Transverse colon (tissue), 4 donors: ENCODE measurements around the gene DYNLT5. TPM values are rescaled to one million over a fixed set of nuclear protein-coding genes. Genes with fewer than 3 reads are reported as not detected.

Source experiments
- DNase-seq: peaks from one replicate; pipeline ENCODE4 v3.0.0-alpha.2; 2019
- H3K27ac ChIP-seq, 4 donors: fragments of 200-600 bp; sonication (generic); 2 replicates each; pipeline ENCODE4 v1.5.1; 2016 to 2018; ENCODE audit warnings: inconsistent platforms in 4 of 4
- H3K27me3 ChIP-seq: fragments of 200-600 bp; sonication (generic); 2 replicates; pipeline ENCODE4 v1.5.1; 2017; ENCODE audit warnings: inconsistent platforms
- H3K36me3 ChIP-seq, 4 donors: fragments of 200-600 bp; sonication (generic); 2 replicates each; pipeline ENCODE4 v1.5.1; 2017 to 2019; ENCODE audit warnings: inconsistent platforms in 4 of 4
- H3K4me1 ChIP-seq, 4 donors: fragments of 200-600 bp; sonication (generic); 2 replicates each; pipeline ENCODE4 v1.5.1; 2017 to 2020; ENCODE audit warnings: inconsistent platforms in 4 of 4
- H3K4me3 ChIP-seq, 4 donors: fragments of 200-600 bp; sonication (generic); 1 replicate in 1 of 4; 2 replicates in 3 of 4; pipeline versions ENCODE4 v1.5.1 to v1.6.1; 2017 to 2019; ENCODE audit warnings: inconsistent platforms in 4 of 4
- H3K9me3 ChIP-seq, 2 donors: fragments of 200-600 bp; sonication (generic); 2 replicates each; pipeline ENCODE4 v1.5.1; 2017 to 2019; ENCODE audit warnings: inconsistent platforms in 2 of 2
- EP300 ChIP-seq: sonication (generic); formaldehyde crosslinking; IDR thresholded peaks from one replicate; pipeline ENCODE4 v1.6.1; 2017; ENCODE audit warnings: antibody characterized with exemption, low read depth
- POLR2A ChIP-seq: fragments of 450-650 bp; IDR thresholded peaks from one replicate; pipeline ENCODE4 v1.6.1; 2016; ENCODE audit warnings: antibody characterized with exemption, mild to moderate bottlenecking, moderate library complexity
- POLR2AphosphoS5 ChIP-seq, 3 donors: sonication (generic); formaldehyde crosslinking; IDR thresholded peaks; one replicate each; pipeline ENCODE4 v1.6.1; 2016; ENCODE audit warnings: antibody characterized with exemption in 3 of 3
- WGBS, 2 donors: methylation state at CpG; one replicate each; pipeline ENCODE4 v1.1.5; 2018; ENCODE audit warnings: low coverage in 1 of 2; 5-methylcytosine and 5-hydroxymethylcytosine counted together
- in situ Hi-C, 4 donors: fragments of 200-750 bp; cut with MboI; loops; one replicate each; pipeline versions ENCODE4 v1.15.0 to v1.15.1; 2017; ENCODE audit warnings: low sequenced_read_pairs in 3 of 4, low pct_ligation_motif_present in 1 of 4, low pct_unique_long_range_greater_than_20kb in 1 of 4
- intact Hi-C: fragments of 100-400 bp; cut with DNase I; formaldehyde crosslinking; loops from one replicate; pipeline ENCODE4 v1.15.1; 2023; ENCODE audit warnings: low total_unique reads
- total RNA-seq, 4 donors: library from RNA; depleted of rRNA; stranded (reverse); fragments of >200 nt; gene quantifications; one replicate each; pipeline ENCODE4 v1.1.0, GENCODE V29; 2016
- TF ChIP-seq, protein P1 (sequence below), 5 experiments: fragments of 200-600 bp in 3 of 5; fragments of 450-650 bp in 2 of 5; sonication (generic) in 3 of 5; IDR thresholded peaks; 1 replicate in 2 of 5; 2 replicates in 3 of 5; pipeline ENCODE4 v1.5.1; 2016 to 2017; ENCODE audit warnings: antibody characterized with exemption in 5 of 5, inconsistent platforms in 3 of 5, mild to moderate bottlenecking in 2 of 5, moderate library complexity in 1 of 5

The DYNLT5 gene, protein sequence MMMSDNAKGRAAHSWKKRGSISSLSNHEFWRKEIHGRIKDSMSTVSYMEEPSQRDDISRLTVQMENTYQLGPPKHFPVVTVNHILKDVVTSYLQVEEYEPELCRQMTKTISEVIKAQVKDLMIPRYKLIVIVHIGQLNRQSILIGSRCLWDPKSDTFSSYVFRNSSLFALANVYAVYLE
- total RNA-seq, result under 1 TPM in 2 of 4 donors, not detected in 2; 0.48 to 0.96 TPM

DNA sequence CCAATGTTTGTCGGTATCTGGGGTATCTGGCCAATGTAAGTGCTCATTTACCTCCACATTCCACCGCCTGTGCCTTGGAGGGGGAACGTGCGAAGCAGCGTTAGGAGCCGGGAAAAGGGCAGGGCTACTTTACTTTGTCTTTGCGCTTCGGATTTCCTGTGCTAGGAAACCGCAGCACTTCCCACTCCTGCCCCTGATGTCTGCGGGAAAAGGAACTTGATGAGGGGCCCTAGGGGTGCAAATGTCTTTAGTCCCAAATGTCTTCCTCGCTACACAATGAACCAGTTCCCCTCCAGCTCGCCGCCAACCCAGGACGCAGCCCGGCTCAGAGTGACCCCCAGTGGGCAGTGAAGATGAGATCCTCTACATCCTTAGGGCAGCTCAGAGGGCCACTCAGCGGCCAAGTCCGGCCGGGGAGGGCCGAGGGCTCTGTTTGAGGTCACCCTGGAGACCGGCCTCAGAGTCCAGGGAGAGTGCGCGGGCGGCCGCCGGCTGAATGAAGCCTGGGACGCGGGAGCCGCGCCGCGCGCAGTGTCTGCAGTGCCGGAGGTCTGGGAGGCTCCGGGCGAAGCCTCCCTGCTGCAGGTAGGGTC lies at the start of gene DYNLT5:
Gene DYNLT5 (plus strand): TSS at position 460 of the 593 bp plus-strand sequence. CDS start 2,200 bp downstream, outside the sequence.
- Histone ChIP-seq H3K9me3 (no peaks in the 10 kb centered on the region), H3K4me1 (peaks cover 0 to 7% (median 3%) of the 10 kb centered on the region in 4 donors), H3K27me3 (peaks cover 32% of the 10 kb centered on the region), H3K27ac (peak within 1 kb of the TSS in 1 of 4 donors; percentile 23), H3K36me3 (no peaks in the 10 kb centered on the region), H3K4me3 (peak within 1 kb of the TSS in 3 of 4 donors; percentile 16 to 46 (median 26))
- in situ Hi-C loops, result loop anchor here (25.0 kb wide), 3 partner anchors 235 to 735 kb away; partner anchors contain the start of gene C1orf141 (in 1 of the 4)
- TF ChIP-seq POLR2AphosphoS5 (IDR thresholded peaks at IDR 0.05), result no peak
- TF ChIP-seq, protein P1, sequence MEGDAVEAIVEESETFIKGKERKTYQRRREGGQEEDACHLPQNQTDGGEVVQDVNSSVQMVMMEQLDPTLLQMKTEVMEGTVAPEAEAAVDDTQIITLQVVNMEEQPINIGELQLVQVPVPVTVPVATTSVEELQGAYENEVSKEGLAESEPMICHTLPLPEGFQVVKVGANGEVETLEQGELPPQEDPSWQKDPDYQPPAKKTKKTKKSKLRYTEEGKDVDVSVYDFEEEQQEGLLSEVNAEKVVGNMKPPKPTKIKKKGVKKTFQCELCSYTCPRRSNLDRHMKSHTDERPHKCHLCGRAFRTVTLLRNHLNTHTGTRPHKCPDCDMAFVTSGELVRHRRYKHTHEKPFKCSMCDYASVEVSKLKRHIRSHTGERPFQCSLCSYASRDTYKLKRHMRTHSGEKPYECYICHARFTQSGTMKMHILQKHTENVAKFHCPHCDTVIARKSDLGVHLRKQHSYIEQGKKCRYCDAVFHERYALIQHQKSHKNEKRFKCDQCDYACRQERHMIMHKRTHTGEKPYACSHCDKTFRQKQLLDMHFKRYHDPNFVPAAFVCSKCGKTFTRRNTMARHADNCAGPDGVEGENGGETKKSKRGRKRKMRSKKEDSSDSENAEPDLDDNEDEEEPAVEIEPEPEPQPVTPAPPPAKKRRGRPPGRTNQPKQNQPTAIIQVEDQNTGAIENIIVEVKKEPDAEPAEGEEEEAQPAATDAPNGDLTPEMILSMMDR (IDR thresholded peaks at IDR 0.05), result no peak
- intact Hi-C loops, result no loop called here
- whole genome bisulfite sequencing, 2 donors, result 18 to 20% methylated on average over 3 to 35 of the region's 35 CpGs
- DNase-seq, result peak; percentile 22

DNA sequence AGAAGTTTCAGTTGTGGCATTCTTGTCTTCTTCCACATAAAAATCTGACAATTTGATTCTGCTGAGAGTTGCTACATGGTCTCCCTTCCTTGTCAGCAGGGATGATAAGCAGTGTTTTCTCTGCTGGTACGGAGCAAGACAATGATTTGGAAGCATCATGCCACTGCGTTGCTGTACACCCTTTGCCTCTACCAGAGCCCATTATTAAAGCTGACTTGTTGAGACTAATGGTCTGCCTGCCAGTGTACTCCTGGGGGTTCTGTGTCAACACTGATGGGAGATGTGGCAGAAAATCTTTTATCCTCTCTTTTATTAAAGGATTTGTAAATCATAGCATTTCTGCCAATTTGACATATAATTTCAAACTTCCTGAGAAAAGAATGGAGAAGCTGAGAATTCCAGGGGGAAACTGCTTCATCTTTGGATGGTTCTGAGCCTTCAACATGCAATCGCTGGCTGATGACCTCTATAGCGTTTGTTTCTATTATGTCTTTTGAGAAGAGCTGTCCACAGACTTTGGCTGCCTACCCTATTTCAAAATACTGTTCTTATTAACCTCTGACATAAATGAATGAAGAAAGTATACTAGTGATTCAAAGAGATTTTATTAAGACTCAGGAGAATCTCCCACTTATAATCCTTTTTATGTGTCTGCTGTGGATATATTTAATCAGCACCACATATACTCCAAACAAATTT lies 47.9 kb upstream of the DYNLT5 start:
- Histone ChIP-seq H3K4me1 (no peaks in the 10 kb centered on the region), H3K36me3 (no peaks in the 10 kb centered on the region), H3K4me3 (no peak overlapping the region), H3K9me3 (no peaks in the 10 kb centered on the region), H3K27me3 (no peaks in the 10 kb centered on the region), H3K27ac (no peak overlapping the region)
- TF ChIP-seq POLR2AphosphoS5 (IDR thresholded peaks at IDR 0.05) (no peak), EP300 (no peak), POLR2A (no peak)
- TF ChIP-seq, protein P1 (IDR thresholded peaks at IDR 0.05), result no peak
- intact Hi-C loops, result no loop called here
- WGBS, 2 donors, result 78 to 84% methylated on average over 4 of the region's 4 CpGs
- in situ Hi-C loops, result no loop called here
- no peak for DNase-seq

DNA sequence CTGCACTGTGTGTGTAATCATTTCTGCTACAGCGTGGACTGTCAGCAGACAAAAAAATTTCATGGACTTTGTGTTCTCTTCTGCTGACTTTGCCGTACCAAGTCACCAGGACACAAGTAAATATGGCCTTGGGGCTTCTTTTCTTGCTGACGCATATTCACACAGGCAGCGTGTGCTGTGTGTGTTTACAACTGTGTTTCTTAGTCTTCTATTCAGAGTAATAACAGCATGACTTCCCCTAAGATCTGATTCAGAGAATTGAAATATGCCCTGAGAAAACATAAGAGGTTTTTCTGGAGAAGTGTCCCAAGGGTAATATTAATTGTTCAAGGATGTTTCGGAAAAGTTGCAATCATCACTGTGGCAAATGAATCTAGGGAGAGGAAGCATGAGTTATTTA lies 47.1 kb upstream of the DYNLT5 start:
- H3K27ac ChIP-seq, result no peak overlapping the region
- no peaks in the 10 kb centered on the region for H3K9me3 ChIP-seq
- 77 to 79% methylated on average over 4 to 5 of the region's 5 CpGs for WGBS, 2 donors
- in situ Hi-C loops (no loop called here), intact Hi-C loops (no loop called here)
- H3K4me1 ChIP-seq, result no peaks in the 10 kb centered on the region
- H3K36me3 ChIP-seq, result no peaks in the 10 kb centered on the region
- DNase-seq, result no peak
- TF ChIP-seq POLR2AphosphoS5 (IDR thresholded peaks at IDR 0.05), result no peak
- TF ChIP-seq, protein P1 (IDR thresholded peaks at IDR 0.05), result no peak
- no peak for TF ChIP-seq EP300
- TF ChIP-seq POLR2A, result no peak
- no peaks in the 10 kb centered on the region for H3K27me3 ChIP-seq
- H3K4me3 ChIP-seq, result no peak overlapping the region

DNA sequence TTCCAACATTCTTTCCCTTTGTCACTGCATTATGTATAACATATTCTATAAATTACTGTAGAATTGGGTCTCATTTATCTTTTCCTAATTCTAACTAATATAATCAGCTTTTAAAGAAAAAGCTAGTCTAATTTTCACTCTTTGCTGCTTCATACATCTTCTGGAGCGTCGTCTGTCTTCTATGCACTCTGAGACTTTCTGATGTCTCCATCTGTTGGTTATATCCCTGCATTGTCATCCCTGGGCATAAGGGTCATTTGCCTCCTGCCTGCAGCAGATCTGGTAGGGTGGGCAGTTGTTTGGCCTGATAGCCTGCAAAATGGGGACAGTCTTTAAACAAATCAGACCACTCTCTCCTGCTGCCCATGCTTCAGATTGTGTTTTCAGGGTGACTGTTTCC lies 40.8 kb upstream of the DYNLT5 start:
- TF ChIP-seq POLR2A, result no peak
- no peak for TF ChIP-seq POLR2AphosphoS5 (IDR thresholded peaks at IDR 0.05)
- no peak for TF ChIP-seq EP300
- TF ChIP-seq, protein P1 (IDR thresholded peaks at IDR 0.05), result no peak
- in situ Hi-C loops (no loop called here), intact Hi-C loops (no loop called here)
- no peak overlapping the region for H3K4me3 ChIP-seq
- WGBS, 2 donors, result 0 to 31% methylated on average over 1 to 2 of the region's 2 CpGs
- no peaks in the 10 kb centered on the region for H3K4me1 ChIP-seq
- DNase-seq, result no peak
- H3K36me3 ChIP-seq, result no peaks in the 10 kb centered on the region
- no peaks in the 10 kb centered on the region for H3K27me3 ChIP-seq
- no peaks in the 10 kb centered on the region for H3K9me3 ChIP-seq
- no peak overlapping the region for H3K27ac ChIP-seq
